Neural progenitor cell (in vitro differentiated cells): ENCODE data around the gene DENND11.

Source experiments
- CTCF ChIP-seq: fragments of 200-600 bp; sonication (generic); IDR thresholded peaks from 2 replicates; pipeline ENCODE4 v1.5.1; 2017; ENCODE audit warnings: antibody characterized with exemption, mild to moderate bottlenecking
- EZH2 ChIP-seq: fragments of 200-600 bp; sonication (generic); IDR thresholded peaks from 2 replicates; pipeline ENCODE4 v1.6.1; 2017; ENCODE audit warnings: antibody characterized with exemption, mild to moderate bottlenecking, moderate library complexity
- EZH2phosphoT487 ChIP-seq: fragments of 200-600 bp; sonication (generic); IDR thresholded peaks from 2 replicates; pipeline ENCODE4 v1.6.1; 2017; ENCODE audit warnings: antibody characterized with exemption

- TF ChIP-seq CTCF (no peak), EZH2 (no peak), EZH2phosphoT487 (no peak)
Observed at GRCh38 chr7:141738592-141739013, 36.6 kb upstream of the DENND11 start.
